HCT116 (cell line): ENCODE data around the gene USP7. TPM values are rescaled to one million over a fixed set of nuclear protein-coding genes. Genes with fewer than 3 reads are reported as not detected.

Source experiments
- ATAC-seq: fragments of 200-7000 bp; cut with Tn5 transposase; 2 replicates; pipeline ENCODE4 v1.9.1; 2020; ENCODE audit warnings: mild to moderate bottlenecking, moderate library complexity
- BruUV-seq: library from RNA; stranded (reverse); fragments of 400-500 nt; replicated peaks from 2 replicates; lab custom pipeline; 2021; lab: Mats Ljungman, UMichigan
- CTCF ChIA-PET: fragments of 300-600 bp; sonication (Branson Sonifier 250); formaldehyde crosslinking; loops from one replicate; lab custom pipeline; 2021; ENCODE audit warnings: antibody characterized with exemption; lab: Charles Lee
- POLR2A ChIA-PET: fragments of 300-600, 350-600 bp; sonication (Branson Sonifier 250); formaldehyde crosslinking; loops from one replicate; lab custom pipeline; 2021; ENCODE audit warnings: antibody characterized with exemption; lab: Charles Lee
- RAD21 ChIA-PET, 2 experiments: fragments of 300-600 bp; sonication (Branson Sonifier 250); formaldehyde crosslinking; loops; one replicate each; lab custom pipeline; 2023; ENCODE audit warnings: low total read pairs in 2 of 2; ENCODE audit not compliant: uncharacterized antibody in 2 of 2, unreplicated experiment in 2 of 2, low non-redundant PET in 1 of 2; lab: Charles Lee
- DNase-seq: peaks from one replicate; pipeline ENCODE4 v3.0.0-alpha.2; 2010; ENCODE audit warnings: low read depth, low spot score
- H2AFZ ChIP-seq: fragments of 200-600 bp; shearing (Covaris generic), sonication (generic); 2 replicates; pipeline ENCODE4 v1.6.1; 2017; ENCODE audit warnings: low read depth, mixed run types, mixed read lengths, antibody characterized with exemption, low read length; ENCODE audit not compliant: poor library complexity, severe bottlenecking
- H3K27ac ChIP-seq: 2 replicates; pipeline ENCODE4 v1.5.1; 2012; ENCODE audit warnings: low read depth, low read length
- H3K27me3 ChIP-seq: fragments of 200-600 bp; sonication (generic); 2 replicates; pipeline ENCODE4 v1.6.1; 2016; ENCODE audit warnings: mixed run types, low read length, mixed read lengths; ENCODE audit not compliant: insufficient read depth
- H3K36me3 ChIP-seq, 2 experiments: fragments of 200-500 bp in 1 of 2; fragments of 200-600 bp in 1 of 2; sonication (Bioruptor generic) in 1 of 2; sonication (generic) in 1 of 2; 2 replicates each; pipeline versions ENCODE4 v1.5.1 to v1.6.1; 2014 to 2016; ENCODE audit warnings: low read length in 2 of 2, inconsistent platforms in 1 of 2, mixed read lengths in 1 of 2, mixed run types in 1 of 2; ENCODE audit not compliant: insufficient read depth in 2 of 2, control insufficient read depth in 1 of 2
- H3K4me1 ChIP-seq, 2 experiments: fragments of 200-600 bp in 1 of 2; sonication (generic) in 1 of 2; 2 replicates each; pipeline versions ENCODE4 v1.5.1 to v1.6.1; 2012 to 2017; ENCODE audit warnings: low read length in 2 of 2, inconsistent platforms in 1 of 2, mild to moderate bottlenecking in 1 of 2, mixed read lengths in 1 of 2, mixed run types in 1 of 2, moderate library complexity in 1 of 2; ENCODE audit not compliant: insufficient read depth in 2 of 2, control insufficient read depth in 1 of 2
- H3K4me2 ChIP-seq: fragments of 200-600 bp; sonication (generic); 2 replicates; pipeline ENCODE4 v1.6.1; 2017; ENCODE audit warnings: mixed run types, low read length, mixed read lengths
- H3K4me3 ChIP-seq, 2 experiments: fragments of 200-600 bp in 1 of 2; sonication (generic) in 1 of 2; replicated peaks in 1 of 2; 2 replicates each; pipeline ENCODE4 v1.5.1; 2011 to 2016; ENCODE audit warnings: low read length in 2 of 2, control low read depth in 1 of 2, low read depth in 1 of 2, mild to moderate bottlenecking in 1 of 2, mixed read lengths in 1 of 2, mixed run types in 1 of 2
- H3K79me2 ChIP-seq: fragments of 200-600 bp; sonication (generic); 2 replicates; pipeline ENCODE4 v1.6.1; 2017; ENCODE audit warnings: mild to moderate bottlenecking, mixed run types, low read length, moderate library complexity, mixed read lengths; ENCODE audit not compliant: insufficient read depth
- H3K9ac ChIP-seq: fragments of 200-600 bp; sonication (generic); 2 replicates; pipeline ENCODE4 v1.6.1; 2016; ENCODE audit warnings: low read length, mixed read lengths
- H3K9me2 ChIP-seq: fragments of 200-600 bp; sonication (generic), shearing (Covaris generic); 2 replicates; pipeline ENCODE4 v1.6.1; 2017; ENCODE audit warnings: mixed run types, mild to moderate bottlenecking, moderate library complexity; ENCODE audit not compliant: insufficient read depth
- H3K9me3 ChIP-seq, 2 experiments: fragments of 200-500 bp in 1 of 2; fragments of 200-600 bp in 1 of 2; sonication (Bioruptor generic) in 1 of 2; sonication (generic) in 1 of 2; 2 replicates each; pipeline ENCODE4 v1.6.1; 2014 to 2017; ENCODE audit warnings: low read length in 2 of 2, mixed read lengths in 2 of 2, inconsistent platforms in 1 of 2, low read depth in 1 of 2, mild to moderate bottlenecking in 1 of 2, mixed run types in 1 of 2, moderate library complexity in 1 of 2; ENCODE audit not compliant: control insufficient read depth in 1 of 2, insufficient read depth in 1 of 2
- H4K20me1 ChIP-seq: fragments of 200-600 bp; sonication (generic), shearing (Covaris generic); 2 replicates; pipeline ENCODE4 v1.6.1; 2017; ENCODE audit warnings: mixed run types, mild to moderate bottlenecking, moderate library complexity; ENCODE audit not compliant: insufficient read depth
- CBX3 ChIP-seq: IDR thresholded peaks from 2 replicates; pipeline ENCODE4 v1.6.1; 2012; ENCODE audit warnings: low read depth
- CTCF ChIP-seq, 3 experiments: fragments of 200-600 bp in 1 of 3; sonication (generic) in 1 of 3; IDR thresholded peaks in 2 of 3; conservative IDR thresholded peaks in 1 of 3; 2 replicates each; pipeline ENCODE4 v1.5.1; 2012 to 2017; ENCODE audit warnings: low read depth in 2 of 3, low read length in 2 of 3, antibody characterized with exemption in 1 of 3, borderline replicate concordance in 1 of 3, control low read depth in 1 of 3, mild to moderate bottlenecking in 1 of 3, mixed read lengths in 1 of 3, mixed run types in 1 of 3, moderate library complexity in 1 of 3; ENCODE audit not compliant: insufficient read depth in 1 of 3
- ELF1 ChIP-seq: IDR thresholded peaks from 2 replicates; pipeline ENCODE4 v1.6.1; 2012; ENCODE audit warnings: low read depth, borderline replicate concordance
- EZH2 ChIP-seq: fragments of 200-600 bp; sonication (generic); IDR thresholded peaks from 2 replicates; pipeline ENCODE4 v1.6.1; 2017; ENCODE audit warnings: antibody characterized with exemption, mixed run types
- EZH2phosphoT487 ChIP-seq: fragments of 200-600 bp; IDR thresholded peaks from 2 replicates; pipeline ENCODE4 v1.6.1; 2018; ENCODE audit warnings: antibody characterized with exemption, borderline replicate concordance
- FOSL1 ChIP-seq: IDR thresholded peaks from 2 replicates; pipeline ENCODE4 v1.6.1; 2012; ENCODE audit warnings: low read depth
- JUND ChIP-seq: IDR thresholded peaks from 2 replicates; pipeline ENCODE4 v1.6.1; 2012
- MAX ChIP-seq: IDR thresholded peaks from 2 replicates; pipeline ENCODE4 v1.6.1; 2012
- POLR2A ChIP-seq: IDR thresholded peaks from 2 replicates; pipeline ENCODE4 v1.7.0; 2011; ENCODE audit warnings: borderline replicate concordance; ENCODE audit not compliant: insufficient read depth, insufficient read length; ENCODE audit errors: extremely low read depth
- RAD21 ChIP-seq: IDR thresholded peaks from 2 replicates; pipeline ENCODE4 v1.6.1; 2012; ENCODE audit warnings: low read depth, mild to moderate bottlenecking
- SIN3A ChIP-seq: IDR thresholded peaks from 2 replicates; pipeline ENCODE4 v1.6.1; 2012; ENCODE audit warnings: low read depth
- SP1 ChIP-seq: IDR thresholded peaks from 2 replicates; pipeline ENCODE4 v1.6.1; 2012; ENCODE audit warnings: low read depth
- SRF ChIP-seq: IDR thresholded peaks from 2 replicates; pipeline ENCODE4 v1.6.1; 2012; ENCODE audit warnings: low read depth
- TCF7L2 ChIP-seq: IDR thresholded peaks from 2 replicates; pipeline ENCODE4 v1.7.0; 2011; ENCODE audit warnings: borderline replicate concordance, inconsistent platforms; ENCODE audit not compliant: insufficient read depth, insufficient read length; ENCODE audit errors: extremely low read depth
- ZBTB33 ChIP-seq: IDR thresholded peaks from 2 replicates; pipeline ENCODE4 v1.6.1; 2011; ENCODE audit warnings: mild to moderate bottlenecking, low read length, moderate library complexity; ENCODE audit not compliant: insufficient replicate concordance; ENCODE audit errors: extremely low read depth
- ZFX ChIP-seq: fragments of 450-650 bp; IDR thresholded peaks from 2 replicates; pipeline ENCODE4 v1.6.1; 2017
- intact Hi-C: fragments of 100-400 bp; cut with micrococcal nuclease; formaldehyde crosslinking; loops from 2 replicates; pipeline ENCODE4 v1.10.0; 2022
- total RNA-seq: library from RNA; stranded (reverse); gene quantifications from one replicate; pipeline ENCODE4 v1.2.1, GENCODE V29; 2021; ENCODE audit not compliant: unreplicated experiment

USP7 gene
- total RNA-seq, 1 experiment from 2014 or later, result 154 TPM

GRCh38 chr16:8914098-8914497 is 49.6 kb downstream of the USP7 start:
- Histone ChIP-seq H3K27me3 (no peaks in the 10 kb centered on the region), H3K9ac (no peak overlapping the region), H2AFZ (no peak overlapping the region)
- ChIA-PET RAD21 (no interaction called here), CTCF (interaction anchor here (1.6 to 1.8 kb wide), 2 partner anchors 34 to 95 kb away, joined by 3 to 5 read pairs; no protein-coding TSS in a partner anchor)
- no peak for TF ChIP-seq MAX
- TF ChIP-seq SRF, result no peak
- TF ChIP-seq, all 23 proteins: peak for 0
- DNase-seq, result no peak
- no peak for ATAC-seq
- intact Hi-C loops, result no loop called here
- POLR2A ChIA-PET, result no interaction called here
- Histone ChIP-seq H4K20me1 (no peaks in the 10 kb centered on the region), H3K4me3 (no peak overlapping the region), H3K9me3 (no peaks in the 10 kb centered on the region), H3K4me2 (no peak overlapping the region), H3K27ac (no peak overlapping the region), H3K4me1 (no peaks in the 10 kb centered on the region), H3K36me3 (peaks cover 33 to 52% of the 10 kb centered on the region in 2 experiments; a peak in 3 of 4 replicates), H3K79me2 (peaks cover 57% of the 10 kb centered on the region), H3K9me2 (no peaks in the 10 kb centered on the region)
- no TSS peak for BruUV-seq

GRCh38 chr16:8912793-8913192 is 50.9 kb downstream of the USP7 start:
- H3K27me3 ChIP-seq, result no peaks in the 10 kb centered on the region
- no peaks in the 10 kb centered on the region for H3K4me1 ChIP-seq
- peaks cover 62% of the 10 kb centered on the region for H3K79me2 ChIP-seq
- no peak overlapping the region for H3K27ac ChIP-seq
- no peak overlapping the region for H3K9ac ChIP-seq
- no peaks in the 10 kb centered on the region for H4K20me1 ChIP-seq
- H3K36me3 ChIP-seq, result peaks cover 26 to 42% of the 10 kb centered on the region in 2 experiments; a peak in 3 of 4 replicates
- ChIA-PET RAD21 (no interaction called here), CTCF (no interaction called here), POLR2A (no interaction called here)
- no peak overlapping the region for H2AFZ ChIP-seq
- TF ChIP-seq SRF (no peak), EZH2phosphoT487 (no peak), ELF1 (no peak), RAD21 (no peak), POLR2A (no peak), ZFX (no peak), JUND (no peak), TCF7L2 (no peak), EZH2 (no peak), MAX (no peak), CTCF (IDR thresholded peaks at IDR 0.05 in 2 of 3, conservative IDR thresholded peaks at IDR 0.05 in 1 of 3; ENCODE audit: borderline replicate concordance in 1 of 3, insufficient read depth in 1 of 3, low read depth in 2 of 3, low read length in 2 of 3) (no peak), SIN3A (no peak), ZBTB33 (no peak), SP1 (no peak), FOSL1 (no peak), CBX3 (no peak)
- no peaks in the 10 kb centered on the region for H3K9me3 ChIP-seq
- H3K4me3 ChIP-seq, result no peak overlapping the region
- no peak for ATAC-seq
- no peaks in the 10 kb centered on the region for H3K9me2 ChIP-seq
- DNase-seq, result no peak
- no peak overlapping the region for H3K4me2 ChIP-seq
- intact Hi-C loops, result no loop called here
- no TSS peak for BruUV-seq
